B cell (primary cell): ENCODE data around the gene GRIK3. TPM values are rescaled to one million over a fixed set of nuclear protein-coding genes. Genes with fewer than 3 reads are reported as not detected.

Experiments
- ATAC-seq: fragments of 200-7000 bp; cut with Tn5 transposase; one replicate; pipeline ENCODE4 v1.10.0; 2021; ENCODE audit warnings: low read depth, mild to moderate bottlenecking, moderate number of reproducible peaks, moderate library complexity
- CTCF ChIA-PET: fragments of 350-600 bp; sonication (Branson Sonifier 250); formaldehyde crosslinking; loops from one replicate; lab custom pipeline; 2021; ENCODE audit warnings: antibody characterized with exemption, inconsistent platforms; lab: Charles Lee
- POLR2A ChIA-PET: fragments of 350-600 bp; sonication (Branson Sonifier 250); formaldehyde crosslinking; loops from one replicate; lab custom pipeline; 2021; ENCODE audit warnings: antibody characterized with exemption; lab: Charles Lee
- DNase-seq: peaks from one replicate; pipeline ENCODE4 v3.0.0; 2013
- H2AFZ ChIP-seq: 2 replicates; pipeline ENCODE4 v1.6.1; 2012; ENCODE audit warnings: mild to moderate bottlenecking, low read depth, low read length; ENCODE audit not compliant: insufficient read depth, poor library complexity, severe bottlenecking
- H3K27ac ChIP-seq, 2 donors: 1 replicate in 1 of 2; 2 replicates in 1 of 2; pipeline ENCODE4 v1.5.1; 2012 to 2013; ENCODE audit warnings: low read length in 2 of 2, mild to moderate bottlenecking in 2 of 2, moderate library complexity in 1 of 2
- H3K27me3 ChIP-seq, 4 experiments: fragments of 200-600 bp in 1 of 4; sonication (generic) in 1 of 4; replicated peaks in 1 of 4; 1 replicate in 2 of 4; 2 replicates in 2 of 4; pipeline versions ENCODE4 v1.6.1 to v1.7.0; 2013 to 2016; ENCODE audit warnings: low read length in 3 of 4, mild to moderate bottlenecking in 2 of 4, mixed read lengths in 1 of 4, moderate library complexity in 1 of 4; ENCODE audit not compliant: insufficient read depth in 4 of 4, control insufficient read depth in 3 of 4; ENCODE audit errors: control extremely low read depth in 1 of 4
- H3K36me3 ChIP-seq, 2 experiments: replicated peaks in 1 of 2; 1 replicate in 1 of 2; 2 replicates in 1 of 2; pipeline versions ENCODE4 v1.6.1 to v1.7.1; 2013; ENCODE audit warnings: low read length in 1 of 2; ENCODE audit not compliant: insufficient read depth in 2 of 2, control insufficient read depth in 1 of 2; ENCODE audit errors: control extremely low read depth in 1 of 2, extremely low read depth in 1 of 2
- H3K4me1 ChIP-seq, 2 donors: fragments of 200-600 bp in 1 of 2; sonication (generic) in 1 of 2; 1 replicate in 1 of 2; 2 replicates in 1 of 2; pipeline versions ENCODE4 v1.5.1 to v1.6.1; 2013 to 2017; ENCODE audit warnings: low read length in 2 of 2; ENCODE audit not compliant: control insufficient read depth in 2 of 2, insufficient read depth in 2 of 2
- H3K4me2 ChIP-seq: replicated peaks from 2 replicates; pipeline ENCODE3; 2012; ENCODE audit warnings: mild to moderate bottlenecking, low read depth, low read length; ENCODE audit not compliant: poor library complexity, severe bottlenecking
- H3K4me3 ChIP-seq, 5 experiments: fragments of 200-600 bp in 1 of 5; sonication (generic) in 1 of 5; 1 replicate in 3 of 5; 2 replicates in 2 of 5; pipeline versions ENCODE4 v1.5.1 to v1.7.0; 2011 to 2016; ENCODE audit warnings: low read length in 4 of 5, mild to moderate bottlenecking in 4 of 5, low read depth in 2 of 5, control low read depth in 1 of 5, moderate library complexity in 1 of 5; ENCODE audit not compliant: insufficient read depth in 1 of 5; ENCODE audit errors: control extremely low read depth in 1 of 5, extremely low read depth in 1 of 5
- H3K79me2 ChIP-seq: fragments of 200-600 bp; sonication (generic); one replicate; pipeline ENCODE4 v1.6.0; 2016; ENCODE audit warnings: low read length; ENCODE audit not compliant: control insufficient read depth, insufficient read depth
- H3K9ac ChIP-seq: fragments of 200-600 bp; sonication (generic); 2 replicates; pipeline ENCODE4 v1.6.1; 2017; ENCODE audit warnings: mild to moderate bottlenecking, low read length, moderate library complexity
- H3K9me3 ChIP-seq, 3 donors: one replicate each; pipeline versions ENCODE4 v1.6.1 to v1.7.1; 2013; ENCODE audit warnings: low read length in 2 of 3; ENCODE audit not compliant: control insufficient read depth in 2 of 3, insufficient read depth in 1 of 3; ENCODE audit errors: control extremely low read depth in 1 of 3
- H4K20me1 ChIP-seq: 2 replicates; pipeline ENCODE4 v1.6.0; 2012; ENCODE audit warnings: mild to moderate bottlenecking, low read length; ENCODE audit not compliant: insufficient read depth, control insufficient read depth, poor library complexity, severe bottlenecking
- H3K27ac Mint-ChIP-seq: one replicate; pipeline ENCODE4 v1.8.0; 2021; ENCODE audit warnings: mixed read lengths
- H3K27me3 Mint-ChIP-seq: one replicate; pipeline ENCODE4 v1.8.0; 2021; ENCODE audit warnings: mixed read lengths
- H3K4me1 Mint-ChIP-seq: one replicate; pipeline ENCODE4 v1.8.0; 2021; ENCODE audit warnings: mixed read lengths
- H3K4me3 Mint-ChIP-seq: one replicate; pipeline ENCODE4 v1.8.0; 2021; ENCODE audit warnings: mixed read lengths
- H3K9me3 Mint-ChIP-seq: one replicate; pipeline ENCODE4 v1.8.0; 2022; ENCODE audit warnings: mixed read lengths; ENCODE audit not compliant: insufficient read depth
- EZH2 ChIP-seq: IDR thresholded peaks from 2 replicates; pipeline ENCODE4 v1.6.1; 2012; ENCODE audit warnings: borderline replicate concordance, low read depth, mild to moderate bottlenecking, moderate library complexity, low read length; ENCODE audit not compliant: insufficient read depth, poor library complexity, severe bottlenecking
- WGBS: methylation state at CpG from one replicate; pipeline ENCODE4 v1.1.5; 2013; ENCODE audit warnings: missing lambda C conversion rate; ENCODE audit not compliant: insufficient coverage; 5-methylcytosine and 5-hydroxymethylcytosine counted together
- intact Hi-C: fragments of 100-400 bp; cut with micrococcal nuclease; formaldehyde crosslinking; loops from one replicate; pipeline ENCODE4 v1.10.0; 2022
- polyA plus RNA-seq: library from polyadenylated mRNA; depleted of rRNA; stranded (reverse); fragments of >200 nt; gene quantifications from 2 replicates; pipeline ENCODE4 v1.2.3, GENCODE V29; 2012
- total RNA-seq, 2 donors: library from RNA; stranded (reverse); fragments of 120-200 nt in 1 of 2; gene quantifications; 1 replicate in 1 of 2; 2 replicates in 1 of 2; pipeline versions ENCODE4 v1.2.3 to v1.2.4, GENCODE V29; 2013 to 2022
- TF ChIP-seq, protein P1 (sequence below): fragments of 200-600 bp; IDR thresholded peaks from one replicate; pipeline ENCODE4 v1.8.0; 2022; ENCODE audit warnings: antibody characterized with exemption, mild to moderate bottlenecking

Gene GRIK3
- total and polyA plus RNA-seq, 2 donors (not counting 1 experiment from before 2014, with no cell fraction given) = 0.12 to 1.5 TPM

GRCh38 chr1:37028981-37029617 lies 5.2 kb downstream of the GRIK3 start:
- Histone ChIP-seq H3K9ac (no peak overlapping the region), H2AFZ (no peak overlapping the region), H3K36me3 (no peaks in the 10 kb centered on the region), H3K79me2 (no peaks in the 10 kb centered on the region), H3K27ac (no peak overlapping the region), H3K4me1 (peaks cover 16 to 23% of the 10 kb centered on the region in 2 donors), H4K20me1 (no peaks in the 10 kb centered on the region), H3K9me3 (peaks cover 0 to 10% (median 0%) of the 10 kb centered on the region in 3 donors), H3K4me2 (peak overlapping the region; percentile 28), H3K4me3 (no peak overlapping the region), H3K27me3 (peaks cover 0 to 44% (median 23%) of the 10 kb centered on the region in 4 experiments)
- TF ChIP-seq, protein P1, sequence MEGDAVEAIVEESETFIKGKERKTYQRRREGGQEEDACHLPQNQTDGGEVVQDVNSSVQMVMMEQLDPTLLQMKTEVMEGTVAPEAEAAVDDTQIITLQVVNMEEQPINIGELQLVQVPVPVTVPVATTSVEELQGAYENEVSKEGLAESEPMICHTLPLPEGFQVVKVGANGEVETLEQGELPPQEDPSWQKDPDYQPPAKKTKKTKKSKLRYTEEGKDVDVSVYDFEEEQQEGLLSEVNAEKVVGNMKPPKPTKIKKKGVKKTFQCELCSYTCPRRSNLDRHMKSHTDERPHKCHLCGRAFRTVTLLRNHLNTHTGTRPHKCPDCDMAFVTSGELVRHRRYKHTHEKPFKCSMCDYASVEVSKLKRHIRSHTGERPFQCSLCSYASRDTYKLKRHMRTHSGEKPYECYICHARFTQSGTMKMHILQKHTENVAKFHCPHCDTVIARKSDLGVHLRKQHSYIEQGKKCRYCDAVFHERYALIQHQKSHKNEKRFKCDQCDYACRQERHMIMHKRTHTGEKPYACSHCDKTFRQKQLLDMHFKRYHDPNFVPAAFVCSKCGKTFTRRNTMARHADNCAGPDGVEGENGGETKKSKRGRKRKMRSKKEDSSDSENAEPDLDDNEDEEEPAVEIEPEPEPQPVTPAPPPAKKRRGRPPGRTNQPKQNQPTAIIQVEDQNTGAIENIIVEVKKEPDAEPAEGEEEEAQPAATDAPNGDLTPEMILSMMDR = no peak
- TF ChIP-seq EZH2 = no peak
- ATAC-seq (peak; percentile 76), DNase-seq (peak; percentile 24)
- H3K27ac Mint-ChIP-seq = no peak overlapping the region
- no peak overlapping the region for H3K4me3 Mint-ChIP-seq
- ChIA-PET CTCF (no interaction called here), POLR2A (no interaction called here)
- H3K9me3 Mint-ChIP-seq = no peaks in the 10 kb centered on the region
- intact Hi-C loops = no loop called here
- WGBS = 29% methylated on average over 12 of the region's 12 CpGs
- H3K27me3 Mint-ChIP-seq = peaks cover 41% of the 10 kb centered on the region
- H3K4me1 Mint-ChIP-seq = peaks cover 25% of the 10 kb centered on the region

GRCh38 chr1:37021502-37021901 lies 12.8 kb downstream of the GRIK3 start:
- Histone ChIP-seq H2AFZ (no peak overlapping the region), H3K79me2 (no peaks in the 10 kb centered on the region), H3K4me2 (no peak overlapping the region), H3K9ac (no peak overlapping the region), H3K27me3 (peaks cover 0 to 14% (median 3%) of the 10 kb centered on the region in 4 experiments), H3K4me1 (no peaks in the 10 kb centered on the region), H3K27ac (no peak overlapping the region), H3K9me3 (no peaks in the 10 kb centered on the region), H3K4me3 (no peak overlapping the region), H4K20me1 (no peaks in the 10 kb centered on the region), H3K36me3 (no peaks in the 10 kb centered on the region)
- no peaks in the 10 kb centered on the region for H3K4me1 Mint-ChIP-seq
- H3K27me3 Mint-ChIP-seq = peaks cover 49% of the 10 kb centered on the region
- POLR2A ChIA-PET = no interaction called here
- no peak overlapping the region for H3K27ac Mint-ChIP-seq
- DNase-seq (no peak), ATAC-seq (no peak)
- no peak overlapping the region for H3K4me3 Mint-ChIP-seq
- intact Hi-C loops = no loop called here
- peaks cover 3% of the 10 kb centered on the region for H3K9me3 Mint-ChIP-seq
- TF ChIP-seq, protein P1 = no peak
- no peak for TF ChIP-seq EZH2
- CTCF ChIA-PET = no interaction called here
- 100% methylated on average over 2 of the region's 2 CpGs for WGBS
